ENCODE results near the gene ARF5. TPM values are rescaled to one million over a fixed set of nuclear protein-coding genes. Genes with fewer than 3 reads are reported as not detected.
"Not testable (repeated sequence)": the region's sequence is repeated elsewhere in the genome, so short reads cannot be mapped to it uniquely, and the experiment has no call there.

ARF5 gene
- total RNA-seq: 137 to 143 TPM (median 137 TPM) in 3 replicates
- long read RNA-seq, transcript ARF5-201 (6 exons, 1,103 nt): major isoform, 173 of 183 reads
- long read RNA-seq, partial matches to known transcripts: 4 of 183 reads
- long read RNA-seq, other reads (novel, unspliced or antisense): 5 of 183 reads

GRCh38 chr7:127588019-127588696 lies at the start of gene ARF5:
Gene ARF5, plus strand, starts transcription at chr7:127588411. Its CDS starts 88 bp downstream, at chr7:127588499.
- Mint-ChIP-seq H3K4me1 (ENCODE audit: low read depth) (peaks cover 47% of the 10 kb centered on the region), H3K27me3 (ENCODE audit: low read depth) (no peaks in the 10 kb centered on the region), H3K27ac (ENCODE audit: unreplicated experiment) (peak within 1 kb of the TSS; percentile 91), H3K4me3 (ENCODE audit: unreplicated experiment) (peak within 1 kb of the TSS; percentile 92), H3K36me3 (ENCODE audit: low read depth) (peaks cover 12% of the 10 kb centered on the region), H3K9me3 (ENCODE audit: low read depth) (no peaks in the 10 kb centered on the region)
- TF ChIP-seq CTCF (IDR thresholded peaks at IDR 0.05): no peak
- no peak for DNase-seq (ENCODE audit: low spot score)

- TF ChIP-seq CTCF (IDR thresholded peaks at IDR 0.05): no peak
- Mint-ChIP-seq H3K4me1 (ENCODE audit: low read depth) (no peaks in the 10 kb centered on the region), H3K4me3 (ENCODE audit: unreplicated experiment) (no peak overlapping the region), H3K36me3 (ENCODE audit: low read depth) (no peaks in the 10 kb centered on the region), H3K27ac (ENCODE audit: unreplicated experiment) (no peak overlapping the region), H3K9me3 (ENCODE audit: low read depth) (no peaks in the 10 kb centered on the region), H3K27me3 (ENCODE audit: low read depth) (peaks cover 39% of the 10 kb centered on the region)
- DNase-seq (ENCODE audit: low spot score): no peak
Measured at GRCh38 chr7:127539116-127539515, 49.1 kb upstream of the ARF5 start.

GRCh38 chr7:127540461-127540860 lies 47.8 kb upstream of the ARF5 start:
- H3K4me3 Mint-ChIP-seq (ENCODE audit: unreplicated experiment); DNase-seq (ENCODE audit: low spot score); H3K27ac Mint-ChIP-seq (ENCODE audit: unreplicated experiment); H3K36me3 Mint-ChIP-seq (ENCODE audit: low read depth); H3K9me3 Mint-ChIP-seq (ENCODE audit: low read depth); H3K4me1 Mint-ChIP-seq (ENCODE audit: low read depth): not testable (repeated sequence)
- peaks cover 30% of the 10 kb centered on the region for H3K27me3 Mint-ChIP-seq (ENCODE audit: low read depth)

- TF ChIP-seq CTCF (IDR thresholded peaks at IDR 0.05): no peak
- peaks cover 23% of the 10 kb centered on the region for H3K27me3 Mint-ChIP-seq (ENCODE audit: low read depth)
Measured at GRCh38 chr7:127541548-127541947, 46.7 kb upstream of the ARF5 start.

GRCh38 chr7:127546313-127546712 lies 41.9 kb upstream of the ARF5 start:
- no peak overlapping the region for H3K27ac Mint-ChIP-seq (ENCODE audit: unreplicated experiment)
- peaks cover 5% of the 10 kb centered on the region for H3K9me3 Mint-ChIP-seq (ENCODE audit: low read depth)
- no peak overlapping the region for H3K4me3 Mint-ChIP-seq (ENCODE audit: unreplicated experiment)
- no peak for DNase-seq (ENCODE audit: low spot score)
- TF ChIP-seq CTCF (IDR thresholded peaks at IDR 0.05): no peak
- H3K4me1 Mint-ChIP-seq (ENCODE audit: low read depth): peaks cover 5% of the 10 kb centered on the region
- peaks cover 5% of the 10 kb centered on the region for H3K36me3 Mint-ChIP-seq (ENCODE audit: low read depth)
- peaks cover 15% of the 10 kb centered on the region for H3K27me3 Mint-ChIP-seq (ENCODE audit: low read depth)

More at GRCh38 chr7:127541548-127541947, 46.7 kb upstream of the ARF5 start:
- Mint-ChIP-seq H3K4me3 (ENCODE audit: unreplicated experiment) (no peak overlapping the region), H3K36me3 (ENCODE audit: low read depth) (peaks cover under 1% of the 10 kb centered on the region), H3K9me3 (ENCODE audit: low read depth) (peaks cover 1% of the 10 kb centered on the region), H3K27ac (ENCODE audit: unreplicated experiment) (no peak overlapping the region), H3K4me1 (ENCODE audit: low read depth) (no peaks in the 10 kb centered on the region)
- no peak for DNase-seq (ENCODE audit: low spot score)

GRCh38 chr7:127550247-127550646 lies 38.0 kb upstream of the ARF5 start:
- H3K9me3 Mint-ChIP-seq (ENCODE audit: low read depth): peaks cover 5% of the 10 kb centered on the region
- H3K27ac Mint-ChIP-seq (ENCODE audit: unreplicated experiment): no peak overlapping the region
- TF ChIP-seq CTCF (IDR thresholded peaks at IDR 0.05): peak; percentile 59
- peaks cover 5% of the 10 kb centered on the region for H3K36me3 Mint-ChIP-seq (ENCODE audit: low read depth)
- H3K27me3 Mint-ChIP-seq (ENCODE audit: low read depth): peaks cover 11% of the 10 kb centered on the region
- no peak for DNase-seq (ENCODE audit: low spot score)
- H3K4me1 Mint-ChIP-seq (ENCODE audit: low read depth): peaks cover 5% of the 10 kb centered on the region
- no peak overlapping the region for H3K4me3 Mint-ChIP-seq (ENCODE audit: unreplicated experiment)

All from chondrocyte (in vitro differentiated cells).